Measurements from ENCODE around the gene CA10. TPM values are rescaled to one million over a fixed set of nuclear protein-coding genes. Genes with fewer than 3 reads are reported as not detected.

The CA10 gene
- total and polyA plus RNA-seq, 9 of the 15 experiments (the other 6 are each of a cell fraction or from before 2014, with no cell fraction given): not detected

DNA sequence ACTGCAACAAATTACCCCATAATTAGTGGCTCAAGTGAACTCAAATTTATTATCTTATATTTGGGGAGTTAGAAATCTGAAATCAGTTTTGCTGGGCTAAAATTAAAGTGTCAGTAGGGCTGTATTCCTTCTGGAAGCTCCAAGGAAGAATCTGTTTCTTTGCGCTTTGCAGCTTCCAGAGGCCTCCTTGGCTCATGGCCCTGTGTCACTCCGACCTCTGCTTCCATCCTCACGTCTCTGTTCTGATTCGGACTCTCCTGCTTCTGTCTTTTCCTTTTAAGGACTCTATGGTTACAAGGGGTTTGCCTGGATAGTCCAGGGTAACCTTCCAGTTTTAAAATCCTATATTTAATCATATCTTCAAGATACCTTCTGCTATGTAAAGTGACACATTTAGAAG, 232.1 kb downstream of the CA10 start (continued):
- TF ChIP-seq, protein P1, sequence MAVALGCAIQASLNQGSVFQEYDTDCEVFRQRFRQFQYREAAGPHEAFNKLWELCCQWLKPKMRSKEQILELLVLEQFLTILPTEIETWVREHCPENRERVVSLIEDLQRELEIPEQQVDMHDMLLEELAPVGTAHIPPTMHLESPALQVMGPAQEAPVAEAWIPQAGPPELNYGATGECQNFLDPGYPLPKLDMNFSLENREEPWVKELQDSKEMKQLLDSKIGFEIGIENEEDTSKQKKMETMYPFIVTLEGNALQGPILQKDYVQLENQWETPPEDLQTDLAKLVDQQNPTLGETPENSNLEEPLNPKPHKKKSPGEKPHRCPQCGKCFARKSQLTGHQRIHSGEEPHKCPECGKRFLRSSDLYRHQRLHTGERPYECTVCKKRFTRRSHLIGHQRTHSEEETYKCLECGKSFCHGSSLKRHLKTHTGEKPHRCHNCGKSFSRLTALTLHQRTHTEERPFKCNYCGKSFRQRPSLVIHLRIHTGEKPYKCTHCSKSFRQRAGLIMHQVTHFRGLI (CRISPR knock-in tag; IDR thresholded peaks at IDR 0.05): no peak
- TF ChIP-seq STAT5B (CRISPR knock-in tag; IDR thresholded peaks at IDR 0.05) (no peak), TEAD1 (CRISPR knock-in tag; IDR thresholded peaks at IDR 0.05) (no peak)

DNA sequence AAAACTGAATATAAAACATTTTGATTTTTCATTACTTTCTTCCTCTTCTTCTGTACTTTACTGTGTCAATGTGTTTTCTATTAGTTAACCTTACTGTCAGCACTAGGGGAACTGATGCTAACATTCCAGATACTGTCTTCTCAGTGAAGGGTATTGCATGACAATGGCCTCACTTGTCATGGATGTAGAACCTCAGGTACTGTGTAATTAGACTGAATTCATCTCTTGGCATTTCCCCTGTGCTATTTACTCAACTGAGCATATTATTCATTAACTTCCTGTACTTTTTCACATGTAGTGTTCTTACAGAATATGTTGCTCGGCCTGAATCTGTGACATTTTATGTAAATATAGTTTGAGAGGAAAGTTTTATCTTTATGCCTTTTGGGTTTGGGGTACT, 237.0 kb downstream of the CA10 start:
- Histone ChIP-seq H3K4me1 (replicated peaks in 1 of 2; ENCODE audit: control insufficient read depth in 2 of 2, insufficient read depth in 2 of 2, low read length in 2 of 2) (no peaks in the 10 kb centered on the region), H3K27me3 (ENCODE audit: control insufficient read depth in 2 of 2, insufficient read depth in 2 of 2, low read length in 2 of 2) (no peaks in the 10 kb centered on the region), H3K9me1 (ENCODE audit: control insufficient read depth, insufficient read depth, low read length) (no peaks in the 10 kb centered on the region), H4K20me1 (replicated peaks; ENCODE audit: control insufficient read depth, insufficient read depth, low read length) (no peaks in the 10 kb centered on the region), H3K27ac (ENCODE audit: extremely low read depth, low read depth, low read length) (no peak overlapping the region), H3K79me2 (ENCODE audit: control insufficient read depth, insufficient read depth, low read length) (no peaks in the 10 kb centered on the region), H3K9me3 (replicated peaks; ENCODE audit: control insufficient read depth, insufficient read depth, low read depth, low read length) (no peaks in the 10 kb centered on the region; the same call in 1 of the 2 replicates), H2AFZ (ENCODE audit: low read depth, low read length) (no peak overlapping the region), H3K36me3 (ENCODE audit: control insufficient read depth, insufficient read depth, low read length) (no peaks in the 10 kb centered on the region), H3K9ac (ENCODE audit: insufficient read depth in 1 of 2, low read depth in 2 of 2, low read length in 2 of 2) (no peak overlapping the region), H3K4me2 (ENCODE audit: insufficient read depth, low read length) (no peak overlapping the region), H3K4me3 (no peak overlapping the region)
- ATAC-seq: no peak
- BruUV-seq (replicated peaks): no TSS peak
- intact Hi-C loops (cut with micrococcal nuclease) (no loop called here), in situ Hi-C loops (cut with MboI) (no loop called here)
- 0% methylated on average over 1 of the region's 1 CpG for WGBS (ENCODE audit: insufficient coverage, low coverage, missing lambda C conversion rate)
- FAIRE-seq: no peak
- POLR2A ChIA-PET: no interaction called here
- DNase-seq (ENCODE audit: extremely low read depth in 1 of 4, low spot score in 3 of 4): no peak
- CTCF ChIA-PET (ENCODE audit: low intra/inter-chr PET ratio): no interaction called here
- TF ChIP-seq, protein P2, sequence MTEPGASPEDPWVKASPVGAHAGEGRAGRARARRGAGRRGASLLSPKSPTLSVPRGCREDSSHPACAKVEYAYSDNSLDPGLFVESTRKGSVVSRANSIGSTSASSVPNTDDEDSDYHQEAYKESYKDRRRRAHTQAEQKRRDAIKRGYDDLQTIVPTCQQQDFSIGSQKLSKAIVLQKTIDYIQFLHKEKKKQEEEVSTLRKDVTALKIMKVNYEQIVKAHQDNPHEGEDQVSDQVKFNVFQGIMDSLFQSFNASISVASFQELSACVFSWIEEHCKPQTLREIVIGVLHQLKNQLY (CRISPR knock-in tag; conservative IDR thresholded peaks at IDR 0.05): no peak
- TF ChIP-seq, protein P3, sequence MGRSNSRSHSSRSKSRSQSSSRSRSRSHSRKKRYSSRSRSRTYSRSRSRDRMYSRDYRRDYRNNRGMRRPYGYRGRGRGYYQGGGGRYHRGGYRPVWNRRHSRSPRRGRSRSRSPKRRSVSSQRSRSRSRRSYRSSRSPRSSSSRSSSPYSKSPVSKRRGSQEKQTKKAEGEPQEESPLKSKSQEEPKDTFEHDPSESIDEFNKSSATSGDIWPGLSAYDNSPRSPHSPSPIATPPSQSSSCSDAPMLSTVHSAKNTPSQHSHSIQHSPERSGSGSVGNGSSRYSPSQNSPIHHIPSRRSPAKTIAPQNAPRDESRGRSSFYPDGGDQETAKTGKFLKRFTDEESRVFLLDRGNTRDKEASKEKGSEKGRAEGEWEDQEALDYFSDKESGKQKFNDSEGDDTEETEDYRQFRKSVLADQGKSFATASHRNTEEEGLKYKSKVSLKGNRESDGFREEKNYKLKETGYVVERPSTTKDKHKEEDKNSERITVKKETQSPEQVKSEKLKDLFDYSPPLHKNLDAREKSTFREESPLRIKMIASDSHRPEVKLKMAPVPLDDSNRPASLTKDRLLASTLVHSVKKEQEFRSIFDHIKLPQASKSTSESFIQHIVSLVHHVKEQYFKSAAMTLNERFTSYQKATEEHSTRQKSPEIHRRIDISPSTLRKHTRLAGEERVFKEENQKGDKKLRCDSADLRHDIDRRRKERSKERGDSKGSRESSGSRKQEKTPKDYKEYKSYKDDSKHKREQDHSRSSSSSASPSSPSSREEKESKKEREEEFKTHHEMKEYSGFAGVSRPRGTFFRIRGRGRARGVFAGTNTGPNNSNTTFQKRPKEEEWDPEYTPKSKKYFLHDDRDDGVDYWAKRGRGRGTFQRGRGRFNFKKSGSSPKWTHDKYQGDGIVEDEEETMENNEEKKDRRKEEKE (IDR thresholded peaks at IDR 0.05; ENCODE audit: borderline replicate concordance in 1 of 2, control insufficient read depth in 1 of 2, low read depth in 2 of 2, low read length in 1 of 2): no peak
- TF ChIP-seq NR1H2 (CRISPR knock-in tag; IDR thresholded peaks at IDR 0.05): no peak
- TF ChIP-seq, protein P4, sequence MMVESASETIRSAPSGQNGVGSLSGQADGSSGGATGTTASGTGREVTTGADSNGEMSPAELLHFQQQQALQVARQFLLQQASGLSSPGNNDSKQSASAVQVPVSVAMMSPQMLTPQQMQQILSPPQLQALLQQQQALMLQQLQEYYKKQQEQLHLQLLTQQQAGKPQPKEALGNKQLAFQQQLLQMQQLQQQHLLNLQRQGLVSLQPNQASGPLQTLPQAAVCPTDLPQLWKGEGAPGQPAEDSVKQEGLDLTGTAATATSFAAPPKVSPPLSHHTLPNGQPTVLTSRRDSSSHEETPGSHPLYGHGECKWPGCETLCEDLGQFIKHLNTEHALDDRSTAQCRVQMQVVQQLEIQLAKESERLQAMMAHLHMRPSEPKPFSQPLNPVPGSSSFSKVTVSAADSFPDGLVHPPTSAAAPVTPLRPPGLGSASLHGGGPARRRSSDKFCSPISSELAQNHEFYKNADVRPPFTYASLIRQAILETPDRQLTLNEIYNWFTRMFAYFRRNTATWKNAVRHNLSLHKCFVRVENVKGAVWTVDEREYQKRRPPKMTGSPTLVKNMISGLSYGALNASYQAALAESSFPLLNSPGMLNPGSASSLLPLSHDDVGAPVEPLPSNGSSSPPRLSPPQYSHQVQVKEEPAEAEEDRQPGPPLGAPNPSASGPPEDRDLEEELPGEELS (CRISPR knock-in tag; IDR thresholded peaks at IDR 0.05; ENCODE audit: borderline replicate concordance): no peak
- TF ChIP-seq ESRRB (CRISPR knock-in tag; IDR thresholded peaks at IDR 0.05; ENCODE audit: borderline replicate concordance): no peak
- no peak for TF ChIP-seq RAD21 (CRISPR knock-in tag; conservative IDR thresholded peaks at IDR 0.05 in 1 of 2, IDR thresholded peaks at IDR 0.05 in 1 of 2)
- no peak for TF ChIP-seq NFRKB (IDR thresholded peaks at IDR 0.05; ENCODE audit: low read depth)
- TF ChIP-seq, protein P5, sequence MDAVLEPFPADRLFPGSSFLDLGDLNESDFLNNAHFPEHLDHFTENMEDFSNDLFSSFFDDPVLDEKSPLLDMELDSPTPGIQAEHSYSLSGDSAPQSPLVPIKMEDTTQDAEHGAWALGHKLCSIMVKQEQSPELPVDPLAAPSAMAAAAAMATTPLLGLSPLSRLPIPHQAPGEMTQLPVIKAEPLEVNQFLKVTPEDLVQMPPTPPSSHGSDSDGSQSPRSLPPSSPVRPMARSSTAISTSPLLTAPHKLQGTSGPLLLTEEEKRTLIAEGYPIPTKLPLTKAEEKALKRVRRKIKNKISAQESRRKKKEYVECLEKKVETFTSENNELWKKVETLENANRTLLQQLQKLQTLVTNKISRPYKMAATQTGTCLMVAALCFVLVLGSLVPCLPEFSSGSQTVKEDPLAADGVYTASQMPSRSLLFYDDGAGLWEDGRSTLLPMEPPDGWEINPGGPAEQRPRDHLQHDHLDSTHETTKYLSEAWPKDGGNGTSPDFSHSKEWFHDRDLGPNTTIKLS (IDR thresholded peaks at IDR 0.05; ENCODE audit: borderline replicate concordance, low read depth): no peak

Data from K562 (cell line).